ENCODE results near the gene SH3GL1. TPM values are rescaled to one million over a fixed set of nuclear protein-coding genes. Genes with fewer than 3 reads are reported as not detected.

SH3GL1 gene
- polyA plus RNA-seq, 1 of the 3 experiments (the other 2 are of a cell fraction) = 82.8 TPM

- TF ChIP-seq ZBTB33 (IDR thresholded peaks at IDR 0.05; ENCODE audit: borderline replicate concordance, low read depth) = peak; percentile 99
- no peak for TF ChIP-seq NRF1 (IDR thresholded peaks at IDR 0.05; ENCODE audit: low read depth, low read length)
- no peak for TF ChIP-seq EP300 (IDR thresholded peaks at IDR 0.05; ENCODE audit: borderline replicate concordance in 1 of 2, low read depth in 1 of 2, low read length in 1 of 2)
- no peak for TF ChIP-seq RAD21 (IDR thresholded peaks at IDR 0.05; ENCODE audit: low read length)
- TF ChIP-seq YY1 (IDR thresholded peaks at IDR 0.05; ENCODE audit: low read depth) = no peak
- TF ChIP-seq PBX3 (IDR thresholded peaks at IDR 0.05) = peak; percentile 99
- no peak for TF ChIP-seq FOSL2 (IDR thresholded peaks at IDR 0.05; ENCODE audit: borderline replicate concordance, low read depth)
- no peak for TF ChIP-seq POLR2AphosphoS5 (IDR thresholded peaks at IDR 0.05; ENCODE audit: low read depth, low read length)
- TF ChIP-seq RCOR1 (IDR thresholded peaks at IDR 0.05; ENCODE audit: low read length) = no peak
- TF ChIP-seq GATA2 (CRISPR knock-in tag; IDR thresholded peaks at IDR 0.05) = no peak
- no peak for TF ChIP-seq ELF1 (IDR thresholded peaks at IDR 0.05)
- no peak for TF ChIP-seq CTCF (IDR thresholded peaks at IDR 0.05)
- no peak for TF ChIP-seq RFX5 (IDR thresholded peaks at IDR 0.05; ENCODE audit: low read length)
- TF ChIP-seq IRF3 (IDR thresholded peaks at IDR 0.05; ENCODE audit: low read depth, low read length) = peak; percentile 92
- TF ChIP-seq SMC3 (IDR thresholded peaks at IDR 0.05; ENCODE audit: low read depth, low read length) = no peak
- TF ChIP-seq RXRA (IDR thresholded peaks at IDR 0.05; ENCODE audit: borderline replicate concordance, low read depth) = no peak
- no peak for TF ChIP-seq EZH2phosphoT487 (IDR thresholded peaks at IDR 0.05; ENCODE audit: borderline replicate concordance, low read depth)
- TF ChIP-seq MAX (IDR thresholded peaks at IDR 0.05; ENCODE audit: low read depth) = peak; percentile 43
- no peak for TF ChIP-seq REST (IDR thresholded peaks at IDR 0.05; ENCODE audit: low read depth, low read length)
These were observed 2.0 kb upstream of the SH3GL1 start, which contains the start of gene CHAF1A (continued) for GRCh38 chr19:4402171-4403004.
